Hematopoietic multipotent progenitor cell treated with erythropoietin and hydrocortisone succinate and interleukin-3 and kit ligand, for 4 days (in vitro differentiated cells): ENCODE results near the gene AMOTL1.
"Not testable (repeated sequence)": the region's sequence is repeated elsewhere in the genome, so short reads cannot be mapped to it uniquely, and the experiment has no call there.

Experiments
- DNase-seq: peaks from one replicate; pipeline ENCODE4 v3.0.0-alpha.2; 2015

The AMOTL1 gene

GRCh38 chr11:94793822-94794221 is 25.7 kb downstream of the AMOTL1 start:
- no peak for DNase-seq

- peak; percentile 92 for DNase-seq
Observed at GRCh38 chr11:94794287-94795168, 26.4 kb downstream of the AMOTL1 start.

GRCh38 chr11:94795476-94796189 is 27.5 kb downstream of the AMOTL1 start:
- DNase-seq, result no peak

GRCh38 chr11:94796190-94796580 is 28.0 kb downstream of the AMOTL1 start:
- DNase-seq, result no peak

GRCh38 chr11:94796863-94797262 is 28.7 kb downstream of the AMOTL1 start:
- no peak for DNase-seq

- no peak for DNase-seq
Observed at GRCh38 chr11:94799726-94800125, 31.6 kb downstream of the AMOTL1 start.

- DNase-seq, result no peak
Observed at GRCh38 chr11:94800414-94800813, 32.3 kb downstream of the AMOTL1 start.

- DNase-seq, result no peak
Observed at GRCh38 chr11:94801866-94802460, 33.8 kb downstream of the AMOTL1 start.

- DNase-seq, result no peak
Observed at GRCh38 chr11:94802501-94802900, 34.3 kb downstream of the AMOTL1 start.

GRCh38 chr11:94803491-94803890 is 35.3 kb downstream of the AMOTL1 start:
- DNase-seq, result no peak

- no peak for DNase-seq
Observed at GRCh38 chr11:94804874-94805273, 36.7 kb downstream of the AMOTL1 start.

GRCh38 chr11:94806014-94806413 is 37.9 kb downstream of the AMOTL1 start:
- peak; percentile 20 for DNase-seq

GRCh38 chr11:94806419-94806818 is 38.3 kb downstream of the AMOTL1 start:
- no peak for DNase-seq

GRCh38 chr11:94809251-94809650 is 41.1 kb downstream of the AMOTL1 start:
- DNase-seq, result no peak

- not testable (repeated sequence) for DNase-seq
Observed at GRCh38 chr11:94812724-94813720, 44.9 kb downstream of the AMOTL1 start.

- DNase-seq, result no peak
Observed at GRCh38 chr11:94814272-94814976, 46.3 kb downstream of the AMOTL1 start.

GRCh38 chr11:94815705-94816344 is 47.7 kb downstream of the AMOTL1 start:
- peak; percentile 43 for DNase-seq

- no peak for DNase-seq
Observed at GRCh38 chr11:94820480-94820879, 52.3 kb downstream of the AMOTL1 start.

- DNase-seq, result no peak
Observed at GRCh38 chr11:94821439-94821838, 53.3 kb downstream of the AMOTL1 start.

GRCh38 chr11:94822080-94822479 is 53.9 kb downstream of the AMOTL1 start:
- no peak for DNase-seq

GRCh38 chr11:94823102-94823732 is 55.1 kb downstream of the AMOTL1 start:
- no peak for DNase-seq
